ENCODE data around the gene LRFN4. TPM values are rescaled to one million over a fixed set of nuclear protein-coding genes. Genes with fewer than 3 reads are reported as not detected.
A peak's percentile ranks its signal among the peaks of the same experiment; 100 is the strongest.

Gene LRFN4
- total RNA-seq, 6 experiments from 2014 or later: 30.3 to 43.4 (median 34.6) TPM

DNA sequence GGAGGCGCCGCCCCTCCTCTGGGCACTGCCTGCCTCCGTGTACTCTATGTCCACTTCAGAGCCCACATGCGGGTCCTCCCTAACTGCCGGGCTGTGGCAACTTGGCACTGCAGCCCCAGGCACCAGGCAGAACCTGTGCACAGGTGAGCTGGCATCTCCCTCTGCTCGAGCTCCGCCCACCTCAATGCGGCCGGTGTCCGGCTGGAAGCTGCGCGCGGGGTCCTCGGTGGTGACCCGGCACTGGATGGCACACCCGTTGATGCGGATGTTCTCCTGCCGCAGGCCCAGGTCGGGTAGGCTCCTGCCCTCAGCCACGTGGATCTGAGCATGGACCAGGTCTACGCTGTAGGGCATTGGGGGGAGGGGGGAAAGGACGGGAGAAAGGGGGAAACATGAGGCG is 9.1 kb downstream of the LRFN4 start:
- TF ChIP-seq, protein P1, sequence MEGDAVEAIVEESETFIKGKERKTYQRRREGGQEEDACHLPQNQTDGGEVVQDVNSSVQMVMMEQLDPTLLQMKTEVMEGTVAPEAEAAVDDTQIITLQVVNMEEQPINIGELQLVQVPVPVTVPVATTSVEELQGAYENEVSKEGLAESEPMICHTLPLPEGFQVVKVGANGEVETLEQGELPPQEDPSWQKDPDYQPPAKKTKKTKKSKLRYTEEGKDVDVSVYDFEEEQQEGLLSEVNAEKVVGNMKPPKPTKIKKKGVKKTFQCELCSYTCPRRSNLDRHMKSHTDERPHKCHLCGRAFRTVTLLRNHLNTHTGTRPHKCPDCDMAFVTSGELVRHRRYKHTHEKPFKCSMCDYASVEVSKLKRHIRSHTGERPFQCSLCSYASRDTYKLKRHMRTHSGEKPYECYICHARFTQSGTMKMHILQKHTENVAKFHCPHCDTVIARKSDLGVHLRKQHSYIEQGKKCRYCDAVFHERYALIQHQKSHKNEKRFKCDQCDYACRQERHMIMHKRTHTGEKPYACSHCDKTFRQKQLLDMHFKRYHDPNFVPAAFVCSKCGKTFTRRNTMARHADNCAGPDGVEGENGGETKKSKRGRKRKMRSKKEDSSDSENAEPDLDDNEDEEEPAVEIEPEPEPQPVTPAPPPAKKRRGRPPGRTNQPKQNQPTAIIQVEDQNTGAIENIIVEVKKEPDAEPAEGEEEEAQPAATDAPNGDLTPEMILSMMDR (IDR thresholded peaks at IDR 0.05): no peak
- Mint-ChIP-seq H3K9me3 (no peaks in the 10 kb centered on the region), H3K27me3 (ENCODE audit: insufficient read depth) (peaks cover 6% of the 10 kb centered on the region), H3K27ac (no peak overlapping the region), H3K4me1 (ENCODE audit: low read depth) (no peaks in the 10 kb centered on the region), H3K36me3 (ENCODE audit: low read depth) (peaks cover 4% of the 10 kb centered on the region; the same call in 1 of the 2 replicates), H3K4me3 (no peak overlapping the region)
- no peak for DNase-seq

DNA sequence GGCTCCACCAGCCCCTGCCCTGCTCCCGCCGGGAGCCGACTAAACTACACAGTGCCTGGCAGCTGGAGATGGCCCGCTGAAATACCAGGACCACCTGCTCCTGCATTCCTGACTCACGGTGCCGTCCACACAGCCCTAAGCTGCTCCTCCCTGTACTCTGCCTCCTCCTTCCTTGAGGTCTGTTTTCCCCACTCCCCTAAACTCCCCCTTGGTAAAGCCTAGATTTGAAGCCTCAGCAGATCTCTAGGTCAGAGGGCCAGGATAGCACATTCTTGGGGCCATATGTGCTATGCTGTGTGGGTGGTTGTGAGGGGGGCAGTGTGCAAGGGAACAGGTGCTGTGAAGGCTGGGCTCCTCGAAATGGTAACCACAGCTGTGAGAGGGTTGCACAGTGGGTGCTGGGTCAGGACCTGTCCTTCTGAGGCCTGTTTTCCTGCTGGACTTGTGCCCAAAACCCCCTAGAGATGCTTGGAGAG is 9.7 kb downstream of the LRFN4 start:
- H3K27me3 Mint-ChIP-seq (ENCODE audit: insufficient read depth): peaks cover 6% of the 10 kb centered on the region
- H3K27ac Mint-ChIP-seq: no peak overlapping the region
- H3K9me3 Mint-ChIP-seq: no peaks in the 10 kb centered on the region
- no peaks in the 10 kb centered on the region for H3K4me1 Mint-ChIP-seq (ENCODE audit: low read depth)
- H3K4me3 Mint-ChIP-seq: no peak overlapping the region
- TF ChIP-seq, protein P1 (IDR thresholded peaks at IDR 0.05): no peak
- H3K36me3 Mint-ChIP-seq (ENCODE audit: low read depth): peaks cover 4% of the 10 kb centered on the region; the same call in 1 of the 2 replicates
- no peak for DNase-seq

DNA sequence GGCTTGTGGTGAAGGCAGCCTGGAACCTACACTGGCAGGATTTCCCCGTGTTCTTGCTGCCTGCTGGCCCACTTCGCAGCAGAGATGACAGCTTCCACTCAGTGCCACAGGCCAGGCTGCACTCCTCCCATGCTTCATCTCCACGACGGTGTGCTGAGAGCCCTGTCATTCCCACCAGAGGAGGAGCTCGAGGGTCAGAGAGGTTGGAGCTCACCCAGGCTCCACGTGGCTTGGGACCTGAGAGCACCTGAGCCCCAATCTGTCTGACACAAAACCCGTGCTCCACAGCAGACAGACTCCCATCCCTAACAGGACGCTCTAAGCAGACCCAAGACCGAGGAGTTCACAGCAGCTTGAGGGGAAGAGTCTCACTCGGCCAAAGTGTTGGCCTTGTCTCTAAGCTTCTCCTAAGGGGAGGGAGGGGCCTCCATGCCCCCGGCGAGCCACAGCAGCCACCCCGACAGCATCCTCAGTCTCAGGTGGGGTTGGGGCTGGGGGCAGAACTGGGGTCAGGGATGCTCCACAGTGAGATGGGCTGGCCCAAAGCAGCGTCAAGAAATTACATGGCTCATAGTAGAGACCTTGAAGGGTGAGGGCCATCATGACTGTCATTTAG is 10.7 kb downstream of the LRFN4 start:
- peaks cover 4% of the 10 kb centered on the region; the same call in 1 of the 2 replicates for H3K36me3 Mint-ChIP-seq (ENCODE audit: low read depth)
- H3K9me3 Mint-ChIP-seq: no peaks in the 10 kb centered on the region
- DNase-seq: no peak
- peaks cover 6% of the 10 kb centered on the region for H3K27me3 Mint-ChIP-seq (ENCODE audit: insufficient read depth)
- no peaks in the 10 kb centered on the region for H3K4me1 Mint-ChIP-seq (ENCODE audit: low read depth)
- no peak overlapping the region for H3K4me3 Mint-ChIP-seq
- TF ChIP-seq, protein P1 (IDR thresholded peaks at IDR 0.05): no peak
- no peak overlapping the region for H3K27ac Mint-ChIP-seq

DNA sequence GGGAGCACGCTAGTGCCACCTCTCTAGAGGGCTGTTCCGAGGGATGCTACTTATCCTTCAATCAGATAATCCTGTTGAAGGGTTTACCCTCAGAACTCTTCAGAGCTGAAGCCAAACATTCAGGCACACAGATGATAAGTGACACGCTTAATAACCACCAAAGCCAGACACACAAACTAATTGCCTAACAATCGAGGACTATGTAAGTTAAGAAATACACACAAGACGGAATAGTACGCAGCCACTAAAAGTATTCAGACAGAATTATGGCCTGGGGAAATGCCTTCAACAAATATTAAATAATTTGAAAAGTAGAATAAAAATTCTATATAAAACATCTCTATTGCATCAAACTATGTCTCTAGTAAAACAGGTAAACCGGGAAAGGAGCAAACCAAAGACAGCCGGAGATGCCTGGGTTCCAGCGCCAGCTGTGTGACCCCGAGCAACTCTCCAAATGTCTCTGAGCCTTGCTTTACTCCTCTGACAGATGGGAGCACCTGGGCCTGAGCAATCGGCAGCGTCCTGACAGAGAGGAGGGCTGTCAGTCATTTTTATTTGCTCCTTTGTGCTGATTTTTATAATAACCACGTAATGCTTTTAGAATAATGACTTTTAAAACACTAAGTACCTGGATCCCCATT is 11.3 kb downstream of the LRFN4 start:
- Mint-ChIP-seq H3K9me3 (no peaks in the 10 kb centered on the region), H3K27me3 (ENCODE audit: insufficient read depth) (peaks cover 3% of the 10 kb centered on the region), H3K27ac (no peak overlapping the region), H3K4me3 (no peak overlapping the region), H3K4me1 (ENCODE audit: low read depth) (no peaks in the 10 kb centered on the region), H3K36me3 (ENCODE audit: low read depth) (peaks cover 4% of the 10 kb centered on the region; the same call in 1 of the 2 replicates)
- no peak for DNase-seq
- TF ChIP-seq, protein P1 (IDR thresholded peaks at IDR 0.05): no peak

DNA sequence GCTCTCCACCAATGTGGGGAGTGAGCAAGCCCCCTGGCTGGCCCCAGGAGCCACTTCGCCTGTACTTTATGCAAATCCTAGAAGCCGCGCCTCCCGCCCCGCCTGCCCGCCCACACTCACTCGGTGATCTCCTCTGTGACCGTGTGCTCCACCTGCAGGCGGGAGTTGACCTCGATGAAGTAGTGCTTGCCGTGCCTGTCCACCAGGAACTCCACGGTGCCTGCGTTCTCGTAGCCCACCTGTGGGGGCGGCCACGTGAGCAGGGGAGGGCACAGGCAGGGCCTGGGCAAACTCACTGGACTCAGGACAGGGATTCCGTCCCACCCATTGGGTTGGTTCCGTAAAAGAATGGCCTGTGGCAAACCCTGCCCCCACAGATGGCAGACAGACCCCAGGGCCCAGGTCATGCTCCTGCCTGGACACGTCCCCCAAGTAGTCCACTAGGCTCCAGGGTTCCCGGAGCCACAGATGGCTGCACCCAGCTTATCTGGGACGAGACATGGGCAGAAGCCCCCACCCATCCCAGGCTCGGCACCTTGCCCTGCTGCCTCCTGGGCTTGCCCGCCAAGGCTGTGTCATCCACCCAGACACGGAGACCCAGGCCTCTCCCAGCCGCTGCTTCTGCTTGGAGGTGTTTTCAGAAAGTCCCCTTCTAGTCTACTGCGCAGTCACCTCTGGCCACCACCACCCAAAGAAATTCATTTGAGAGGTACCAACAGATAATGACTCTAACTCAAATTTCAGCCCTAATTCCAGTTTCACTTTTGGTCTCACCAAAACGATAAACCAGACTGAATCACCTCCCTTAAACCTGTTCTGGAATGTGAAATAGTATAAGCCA is 12.1 kb downstream of the LRFN4 start:
- H3K4me3 Mint-ChIP-seq: no peak overlapping the region
- H3K27me3 Mint-ChIP-seq (ENCODE audit: insufficient read depth): peaks cover 4% of the 10 kb centered on the region
- no peak for DNase-seq
- H3K4me1 Mint-ChIP-seq (ENCODE audit: low read depth): no peaks in the 10 kb centered on the region
- H3K36me3 Mint-ChIP-seq (ENCODE audit: low read depth): peaks cover 4% of the 10 kb centered on the region; the same call in 1 of the 2 replicates
- H3K27ac Mint-ChIP-seq: no peak overlapping the region
- no peaks in the 10 kb centered on the region for H3K9me3 Mint-ChIP-seq
- TF ChIP-seq, protein P1 (IDR thresholded peaks at IDR 0.05): peak; percentile 24; the same call in 1 of the 2 replicates
